Mucosa of rectum (tissue), 2 donors: ENCODE results near the gene DNAH10.

Source experiments
- H3K27ac ChIP-seq, 2 donors: one replicate each; pipeline ENCODE4 v1.7.0; 2013; ENCODE audit warnings: inconsistent platforms in 2 of 2, low read depth in 2 of 2, low read length in 2 of 2
- H3K27me3 ChIP-seq, 2 donors: one replicate each; pipeline ENCODE4 v1.7.0; 2013; ENCODE audit warnings: low read length in 2 of 2; ENCODE audit not compliant: control insufficient read depth in 2 of 2, insufficient read depth in 2 of 2
- H3K36me3 ChIP-seq, 2 donors: one replicate each; pipeline ENCODE4 v1.7.0; 2013; ENCODE audit warnings: low read length in 2 of 2; ENCODE audit not compliant: control insufficient read depth in 2 of 2, insufficient read depth in 2 of 2
- H3K4me1 ChIP-seq, 2 donors: one replicate each; pipeline ENCODE4 v1.7.0; 2013; ENCODE audit warnings: low read length in 2 of 2, mild to moderate bottlenecking in 1 of 2; ENCODE audit not compliant: control insufficient read depth in 2 of 2, insufficient read depth in 2 of 2
- H3K4me3 ChIP-seq, 2 donors: one replicate each; pipeline ENCODE4 v1.7.0; 2013; ENCODE audit warnings: low read length in 2 of 2
- H3K9ac ChIP-seq, 2 donors: one replicate each; pipeline ENCODE4 v1.7.0; 2013; ENCODE audit warnings: low read length in 2 of 2, low read depth in 1 of 2, mild to moderate bottlenecking in 1 of 2
- H3K9me3 ChIP-seq, 2 donors: one replicate each; pipeline ENCODE4 v1.7.0; 2013; ENCODE audit warnings: low read length in 2 of 2; ENCODE audit not compliant: control insufficient read depth in 2 of 2
- donor health status: healthy.
- donor health status: Normal muscosa, but diverticular disease.

Gene DNAH10

GRCh38 chr12:123743002-123743401 is 19.1 kb upstream of the DNAH10 start:
- Histone ChIP-seq H3K36me3 (peaks cover 39 to 73% of the 10 kb centered on the region in 2 donors), H3K27ac (no peak overlapping the region), H3K9ac (no peak overlapping the region), H3K4me3 (no peak overlapping the region), H3K4me1 (no peaks in the 10 kb centered on the region), H3K9me3 (no peaks in the 10 kb centered on the region), H3K27me3 (no peaks in the 10 kb centered on the region)

- Histone ChIP-seq H3K4me1 (no peaks in the 10 kb centered on the region), H3K27me3 (no peaks in the 10 kb centered on the region), H3K9me3 (no peaks in the 10 kb centered on the region), H3K36me3 (peaks cover 43 to 71% of the 10 kb centered on the region in 2 donors), H3K4me3 (no peak overlapping the region), H3K9ac (no peak overlapping the region), H3K27ac (no peak overlapping the region)
These were observed 17.3 kb upstream of the DNAH10 start for GRCh38 chr12:123744836-123745235.

- H3K4me1 ChIP-seq = no peaks in the 10 kb centered on the region
- no peaks in the 10 kb centered on the region for H3K9me3 ChIP-seq
- no peak overlapping the region for H3K27ac ChIP-seq
- H3K9ac ChIP-seq = no peak overlapping the region
- no peaks in the 10 kb centered on the region for H3K27me3 ChIP-seq
- H3K4me3 ChIP-seq = no peak overlapping the region
- H3K36me3 ChIP-seq = peaks cover 45 to 60% of the 10 kb centered on the region in 2 donors
These were observed 14.8 kb upstream of the DNAH10 start for GRCh38 chr12:123747309-123747708.

GRCh38 chr12:123748161-123748560 is 13.9 kb upstream of the DNAH10 start:
- H3K36me3 ChIP-seq = peaks cover 41 to 61% of the 10 kb centered on the region in 2 donors
- H3K4me3 ChIP-seq = no peak overlapping the region
- no peaks in the 10 kb centered on the region for H3K9me3 ChIP-seq
- H3K9ac ChIP-seq = no peak overlapping the region
- no peaks in the 10 kb centered on the region for H3K27me3 ChIP-seq
- H3K4me1 ChIP-seq = no peaks in the 10 kb centered on the region
- H3K27ac ChIP-seq = no peak overlapping the region

GRCh38 chr12:123748661-123749060 is 13.4 kb upstream of the DNAH10 start:
- no peak overlapping the region for H3K9ac ChIP-seq
- peaks cover 46 to 64% of the 10 kb centered on the region in 2 donors for H3K36me3 ChIP-seq
- no peaks in the 10 kb centered on the region for H3K27me3 ChIP-seq
- H3K27ac ChIP-seq = no peak overlapping the region
- no peaks in the 10 kb centered on the region for H3K4me1 ChIP-seq
- no peaks in the 10 kb centered on the region for H3K9me3 ChIP-seq
- H3K4me3 ChIP-seq = no peak overlapping the region

GRCh38 chr12:123749355-123749754 is 12.7 kb upstream of the DNAH10 start:
- H3K36me3 ChIP-seq = peaks cover 50 to 64% of the 10 kb centered on the region in 2 donors

GRCh38 chr12:123750159-123750656 is 11.9 kb upstream of the DNAH10 start:
- H3K27me3 ChIP-seq = no peaks in the 10 kb centered on the region
- H3K4me3 ChIP-seq = no peak overlapping the region
- H3K36me3 ChIP-seq = peaks cover 50 to 63% of the 10 kb centered on the region in 2 donors
- no peak overlapping the region for H3K27ac ChIP-seq
- no peaks in the 10 kb centered on the region for H3K4me1 ChIP-seq
- H3K9me3 ChIP-seq = no peaks in the 10 kb centered on the region
- H3K9ac ChIP-seq = no peak overlapping the region

More at GRCh38 chr12:123749355-123749754, 12.7 kb upstream of the DNAH10 start:
- H3K4me3 ChIP-seq = no peak overlapping the region
- H3K9ac ChIP-seq = no peak overlapping the region
- no peaks in the 10 kb centered on the region for H3K27me3 ChIP-seq
- no peak overlapping the region for H3K27ac ChIP-seq
- no peaks in the 10 kb centered on the region for H3K9me3 ChIP-seq
- no peaks in the 10 kb centered on the region for H3K4me1 ChIP-seq

- Histone ChIP-seq H3K27me3 (no peaks in the 10 kb centered on the region), H3K4me1 (no peaks in the 10 kb centered on the region), H3K36me3 (peaks cover 48 to 64% of the 10 kb centered on the region in 2 donors), H3K4me3 (no peak overlapping the region), H3K27ac (no peak overlapping the region), H3K9me3 (no peaks in the 10 kb centered on the region), H3K9ac (no peak overlapping the region)
These were observed 10.1 kb upstream of the DNAH10 start for GRCh38 chr12:123752046-123752445.

- Histone ChIP-seq H3K4me3 (no peak overlapping the region), H3K27me3 (no peaks in the 10 kb centered on the region), H3K36me3 (peaks cover 32 to 58% of the 10 kb centered on the region in 2 donors), H3K4me1 (no peaks in the 10 kb centered on the region), H3K27ac (no peak overlapping the region), H3K9me3 (no peaks in the 10 kb centered on the region), H3K9ac (no peak overlapping the region)
These were observed 7.9 kb upstream of the DNAH10 start for GRCh38 chr12:123754041-123754772.

GRCh38 chr12:123757561-123757960 is 4.5 kb upstream of the DNAH10 start:
- Histone ChIP-seq H3K36me3 (peaks cover 19 to 40% of the 10 kb centered on the region in 2 donors), H3K4me3 (no peak overlapping the region)

More at GRCh38 chr12:123757561-123757960, 4.5 kb upstream of the DNAH10 start:
- no peaks in the 10 kb centered on the region for H3K9me3 ChIP-seq
- H3K9ac ChIP-seq = no peak overlapping the region
- H3K27ac ChIP-seq = no peak overlapping the region
- H3K4me1 ChIP-seq = peaks cover 6 to 7% of the 10 kb centered on the region in 2 donors
- no peaks in the 10 kb centered on the region for H3K27me3 ChIP-seq
